Prostate gland (tissue), 2 donors: ENCODE results near the gene OGDHL.

Source experiments
- POLR2A ChIP-seq: fragments of 450-650 bp; IDR thresholded peaks from one replicate; pipeline ENCODE4 v1.6.1; 2016; ENCODE audit warnings: antibody characterized with exemption, mild to moderate bottlenecking
- POLR2AphosphoS5 ChIP-seq: sonication (generic); formaldehyde crosslinking; IDR thresholded peaks from one replicate; pipeline ENCODE4 v1.6.1; 2017; ENCODE audit warnings: antibody characterized with exemption
- TF ChIP-seq, protein P1 (sequence below), 4 experiments: fragments of 200-600 bp in 2 of 4; fragments of 450-650 bp in 2 of 4; sonication (generic) in 2 of 4; IDR thresholded peaks; 1 replicate in 3 of 4; 2 replicates in 1 of 4; pipeline ENCODE4 v1.5.1; 2016 to 2019; ENCODE audit warnings: antibody characterized with exemption in 4 of 4, mild to moderate bottlenecking in 2 of 4, moderate library complexity in 2 of 4

DNA sequence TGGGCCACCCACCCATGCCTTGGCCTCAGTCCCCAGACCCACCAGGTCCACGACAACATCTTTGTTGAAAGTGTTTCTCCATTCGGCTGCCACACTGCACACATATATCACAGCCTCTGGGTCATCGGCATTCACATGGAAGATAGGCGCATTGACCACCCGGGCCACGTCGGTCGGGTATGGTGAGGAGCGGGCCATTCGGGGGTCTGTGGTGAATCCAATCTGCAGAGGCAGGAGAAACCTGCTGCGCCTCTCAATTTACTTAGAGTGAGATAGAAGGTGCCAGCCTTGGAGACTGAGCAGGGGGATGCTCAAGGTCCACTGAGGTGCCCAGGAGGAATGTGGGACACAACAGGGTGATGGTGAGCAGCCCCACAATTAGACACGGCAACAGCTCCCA, 16.4 kb downstream of the OGDHL start:
- TF ChIP-seq, protein P1, sequence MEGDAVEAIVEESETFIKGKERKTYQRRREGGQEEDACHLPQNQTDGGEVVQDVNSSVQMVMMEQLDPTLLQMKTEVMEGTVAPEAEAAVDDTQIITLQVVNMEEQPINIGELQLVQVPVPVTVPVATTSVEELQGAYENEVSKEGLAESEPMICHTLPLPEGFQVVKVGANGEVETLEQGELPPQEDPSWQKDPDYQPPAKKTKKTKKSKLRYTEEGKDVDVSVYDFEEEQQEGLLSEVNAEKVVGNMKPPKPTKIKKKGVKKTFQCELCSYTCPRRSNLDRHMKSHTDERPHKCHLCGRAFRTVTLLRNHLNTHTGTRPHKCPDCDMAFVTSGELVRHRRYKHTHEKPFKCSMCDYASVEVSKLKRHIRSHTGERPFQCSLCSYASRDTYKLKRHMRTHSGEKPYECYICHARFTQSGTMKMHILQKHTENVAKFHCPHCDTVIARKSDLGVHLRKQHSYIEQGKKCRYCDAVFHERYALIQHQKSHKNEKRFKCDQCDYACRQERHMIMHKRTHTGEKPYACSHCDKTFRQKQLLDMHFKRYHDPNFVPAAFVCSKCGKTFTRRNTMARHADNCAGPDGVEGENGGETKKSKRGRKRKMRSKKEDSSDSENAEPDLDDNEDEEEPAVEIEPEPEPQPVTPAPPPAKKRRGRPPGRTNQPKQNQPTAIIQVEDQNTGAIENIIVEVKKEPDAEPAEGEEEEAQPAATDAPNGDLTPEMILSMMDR (IDR thresholded peaks at IDR 0.05) = no peak
- TF ChIP-seq POLR2A (no peak), POLR2AphosphoS5 (no peak)
